Thyroid gland (tissue), 4 donors: ENCODE measurements around the gene LINGO4.

Experiments used
- POLR2A ChIP-seq, 2 donors: fragments of 450-650 bp; IDR thresholded peaks; one replicate each; pipeline ENCODE4 v1.6.1; 2017; ENCODE audit warnings: antibody characterized with exemption in 2 of 2, mild to moderate bottlenecking in 2 of 2, moderate library complexity in 1 of 2
- TF ChIP-seq, protein P1 (sequence below), 6 experiments: fragments of 200-600 bp in 3 of 6; fragments of 450-650 bp in 3 of 6; sonication (generic) in 3 of 6; IDR thresholded peaks; one replicate each; pipeline ENCODE4 v1.5.1; 2016 to 2019; ENCODE audit warnings: antibody characterized with exemption in 6 of 6, mild to moderate bottlenecking in 2 of 6, inconsistent platforms in 1 of 6, moderate library complexity in 1 of 6

DNA sequence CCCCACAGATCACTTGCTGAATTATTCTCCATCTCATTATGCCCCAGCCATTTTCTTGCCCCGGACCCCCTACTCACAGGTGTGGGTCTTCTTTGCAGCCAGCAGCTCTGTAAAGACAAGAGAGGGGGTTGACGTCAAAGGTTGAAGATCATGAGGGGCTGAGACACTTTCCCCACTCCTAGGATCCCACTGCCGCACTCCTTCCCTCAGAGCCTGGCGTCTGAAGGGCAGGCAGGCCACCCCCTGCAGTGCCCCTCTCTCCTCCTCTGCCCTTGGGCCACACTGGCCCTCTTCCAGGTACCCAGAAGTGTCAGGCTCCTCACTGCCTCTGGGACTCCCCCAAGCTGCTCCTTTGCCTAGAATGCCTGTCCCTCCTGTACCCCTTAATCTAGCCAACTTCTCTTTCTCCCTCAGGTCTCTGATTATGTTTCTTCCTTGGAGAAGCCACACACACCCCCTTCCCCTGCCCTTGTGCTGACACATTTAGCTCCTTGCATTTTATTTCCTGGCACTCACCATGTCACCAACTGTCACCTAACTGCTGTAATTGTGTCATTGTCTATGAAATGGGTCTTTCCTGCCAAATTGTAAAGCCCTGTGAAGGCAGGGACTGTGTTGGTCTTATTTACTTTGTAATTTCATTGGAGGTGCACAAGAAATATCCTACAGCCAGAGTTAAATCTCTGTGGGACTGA is 24.3 kb upstream of the LINGO4 start:
- TF ChIP-seq POLR2A (IDR thresholded peaks at IDR 0.05), result no peak
- TF ChIP-seq, protein P1, sequence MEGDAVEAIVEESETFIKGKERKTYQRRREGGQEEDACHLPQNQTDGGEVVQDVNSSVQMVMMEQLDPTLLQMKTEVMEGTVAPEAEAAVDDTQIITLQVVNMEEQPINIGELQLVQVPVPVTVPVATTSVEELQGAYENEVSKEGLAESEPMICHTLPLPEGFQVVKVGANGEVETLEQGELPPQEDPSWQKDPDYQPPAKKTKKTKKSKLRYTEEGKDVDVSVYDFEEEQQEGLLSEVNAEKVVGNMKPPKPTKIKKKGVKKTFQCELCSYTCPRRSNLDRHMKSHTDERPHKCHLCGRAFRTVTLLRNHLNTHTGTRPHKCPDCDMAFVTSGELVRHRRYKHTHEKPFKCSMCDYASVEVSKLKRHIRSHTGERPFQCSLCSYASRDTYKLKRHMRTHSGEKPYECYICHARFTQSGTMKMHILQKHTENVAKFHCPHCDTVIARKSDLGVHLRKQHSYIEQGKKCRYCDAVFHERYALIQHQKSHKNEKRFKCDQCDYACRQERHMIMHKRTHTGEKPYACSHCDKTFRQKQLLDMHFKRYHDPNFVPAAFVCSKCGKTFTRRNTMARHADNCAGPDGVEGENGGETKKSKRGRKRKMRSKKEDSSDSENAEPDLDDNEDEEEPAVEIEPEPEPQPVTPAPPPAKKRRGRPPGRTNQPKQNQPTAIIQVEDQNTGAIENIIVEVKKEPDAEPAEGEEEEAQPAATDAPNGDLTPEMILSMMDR (IDR thresholded peaks at IDR 0.05), result no peak
